WTC11 (cell line): ENCODE data around the gene NLE1. TPM values are rescaled to one million over a fixed set of nuclear protein-coding genes. Genes with fewer than 3 reads are reported as not detected.

Experiments
- ATAC-seq: fragments of 200-7000 bp; cut with Tn5 transposase; 2 replicates; pipeline ENCODE4 v1.10.0; 2021; ENCODE audit warnings: mild to moderate bottlenecking, moderate library complexity
- CTCF ChIA-PET: fragments of 300-600 bp; sonication (Branson Sonifier 250); formaldehyde crosslinking; loops from one replicate; lab custom pipeline; 2021; ENCODE audit warnings: antibody characterized with exemption; lab: Charles Lee
- POLR2A ChIA-PET: fragments of 350-600 bp; sonication (Branson Sonifier 250); formaldehyde crosslinking; loops from one replicate; lab custom pipeline; 2021; ENCODE audit warnings: antibody characterized with exemption; lab: Charles Lee
- DNase-seq: peaks from one replicate; pipeline ENCODE4 v3.0.0; 2021; ENCODE audit warnings: low spot score
- H3K27ac Mint-ChIP-seq: 2 replicates; pipeline ENCODE4 v1.8.0; 2021; ENCODE audit warnings: mixed read lengths
- H3K27me3 Mint-ChIP-seq: 2 replicates; pipeline ENCODE4 v1.8.0; 2021; ENCODE audit warnings: low read depth, mild to moderate bottlenecking, moderate library complexity, mixed read lengths
- H3K36me3 Mint-ChIP-seq: 2 replicates; pipeline ENCODE4 v1.8.0; 2021; ENCODE audit warnings: mixed read lengths
- H3K4me1 Mint-ChIP-seq: 2 replicates; pipeline ENCODE4 v1.8.0; 2022; ENCODE audit warnings: mixed read lengths
- H3K4me3 Mint-ChIP-seq: 2 replicates; pipeline ENCODE4 v1.8.0; 2021; ENCODE audit warnings: mild to moderate bottlenecking, moderate library complexity, mixed read lengths
- H3K9me3 Mint-ChIP-seq: 2 replicates; pipeline ENCODE4 v1.8.0; 2021; ENCODE audit warnings: mixed read lengths
- ATF6 ChIP-seq: sonication (generic); formaldehyde crosslinking; IDR thresholded peaks from 2 replicates; pipeline ENCODE4 v1.8.1; 2023; ENCODE audit warnings: mild to moderate bottlenecking, missing genetic modification reagents
- CREB1 ChIP-seq: sonication (generic); formaldehyde crosslinking; IDR thresholded peaks from 2 replicates; pipeline ENCODE4 v1.8.0; 2023; ENCODE audit warnings: mild to moderate bottlenecking, missing genetic modification reagents
- E2F1 ChIP-seq: sonication (generic); formaldehyde crosslinking; IDR thresholded peaks from 2 replicates; pipeline ENCODE4 v1.8.0; 2022; ENCODE audit warnings: mild to moderate bottlenecking, missing genetic modification reagents
- E2F5 ChIP-seq: sonication (generic); formaldehyde crosslinking; IDR thresholded peaks from 2 replicates; pipeline ENCODE4 v1.8.1; 2022; ENCODE audit warnings: mild to moderate bottlenecking, moderate library complexity, missing genetic modification reagents
- GABPB1 ChIP-seq: sonication (generic); formaldehyde crosslinking; IDR thresholded peaks from 2 replicates; pipeline ENCODE4 v1.8.1; 2023; ENCODE audit warnings: mild to moderate bottlenecking, missing genetic modification reagents
- IRF1 ChIP-seq: sonication (generic); formaldehyde crosslinking; IDR thresholded peaks from 2 replicates; pipeline ENCODE4 v1.8.0; 2023; ENCODE audit warnings: missing genetic modification reagents
- NFYB ChIP-seq: sonication (generic); formaldehyde crosslinking; conservative IDR thresholded peaks from 2 replicates; pipeline ENCODE4 v1.8.0; 2022; ENCODE audit warnings: low read depth, missing genetic modification reagents
- NR2C2 ChIP-seq: sonication (generic); formaldehyde crosslinking; IDR thresholded peaks from 2 replicates; pipeline ENCODE4 v1.8.0; 2022; ENCODE audit warnings: mild to moderate bottlenecking, missing genetic modification reagents
- OVOL2 ChIP-seq: fragments of 250-450 bp; sonication (Bioruptor Pico); IDR thresholded peaks from 2 replicates; pipeline ENCODE4 v1.9.0; 2021; ENCODE audit warnings: mild to moderate bottlenecking, borderline replicate concordance
- SMAD3 ChIP-seq: sonication (generic); formaldehyde crosslinking; IDR thresholded peaks from 2 replicates; pipeline ENCODE4 v1.8.0; 2022; ENCODE audit warnings: missing genetic modification reagents, mild to moderate bottlenecking, borderline replicate concordance
- ZMAT4 ChIP-seq: fragments of 250-450 bp; sonication (Bioruptor Pico); IDR thresholded peaks from 2 replicates; pipeline ENCODE4 v1.9.0; 2021; ENCODE audit warnings: mild to moderate bottlenecking
- ZNF232 ChIP-seq: sonication (generic); formaldehyde crosslinking; IDR thresholded peaks from 2 replicates; pipeline ENCODE4 v1.8.0; 2022; ENCODE audit warnings: mild to moderate bottlenecking, missing genetic modification reagents
- ZNF396 ChIP-seq: fragments of 250-450 bp; sonication (Bioruptor Pico); IDR thresholded peaks from 2 replicates; pipeline ENCODE4 v1.8.0; 2021; ENCODE audit warnings: mild to moderate bottlenecking, moderate library complexity, borderline replicate concordance
- ZNF425 ChIP-seq: fragments of 250-450 bp; sonication (Bioruptor Pico); conservative IDR thresholded peaks from 2 replicates; pipeline ENCODE4 v1.9.0; 2021; ENCODE audit warnings: mild to moderate bottlenecking
- ZNF532 ChIP-seq: fragments of 250-450 bp; sonication (Bioruptor Pico); IDR thresholded peaks from 2 replicates; pipeline ENCODE4 v1.9.0; 2021; ENCODE audit warnings: mild to moderate bottlenecking, borderline replicate concordance
- total RNA-seq: library from RNA; stranded (reverse); gene quantifications from 3 replicates; pipeline ENCODE4 v1.2.3, GENCODE V29; 2021
- TF ChIP-seq, protein P1 (sequence below): sonication (generic); formaldehyde crosslinking; IDR thresholded peaks from 2 replicates; pipeline ENCODE4 v1.8.0; 2023; ENCODE audit warnings: mild to moderate bottlenecking, missing genetic modification reagents
- TF ChIP-seq, protein P2 (sequence below): fragments of 250-450 bp; sonication (Bioruptor Pico); IDR thresholded peaks from 2 replicates; pipeline ENCODE4 v1.9.0; 2021; ENCODE audit warnings: moderate library complexity, mild to moderate bottlenecking, inconsistent platforms, borderline replicate concordance

NLE1 gene
- total RNA-seq, 1 experiment from 2014 or later = 52.2 TPM

GRCh38 chr17:35167046-35167445 lies 24.9 kb upstream of the NLE1 start (continued):
- TF ChIP-seq ZNF425 (CRISPR knock-in tag) (no peak), IRF1 (CRISPR knock-in tag) (no peak), ATF6 (CRISPR knock-in tag) (no peak), CREB1 (CRISPR knock-in tag) (no peak)
- TF ChIP-seq, protein P1, sequence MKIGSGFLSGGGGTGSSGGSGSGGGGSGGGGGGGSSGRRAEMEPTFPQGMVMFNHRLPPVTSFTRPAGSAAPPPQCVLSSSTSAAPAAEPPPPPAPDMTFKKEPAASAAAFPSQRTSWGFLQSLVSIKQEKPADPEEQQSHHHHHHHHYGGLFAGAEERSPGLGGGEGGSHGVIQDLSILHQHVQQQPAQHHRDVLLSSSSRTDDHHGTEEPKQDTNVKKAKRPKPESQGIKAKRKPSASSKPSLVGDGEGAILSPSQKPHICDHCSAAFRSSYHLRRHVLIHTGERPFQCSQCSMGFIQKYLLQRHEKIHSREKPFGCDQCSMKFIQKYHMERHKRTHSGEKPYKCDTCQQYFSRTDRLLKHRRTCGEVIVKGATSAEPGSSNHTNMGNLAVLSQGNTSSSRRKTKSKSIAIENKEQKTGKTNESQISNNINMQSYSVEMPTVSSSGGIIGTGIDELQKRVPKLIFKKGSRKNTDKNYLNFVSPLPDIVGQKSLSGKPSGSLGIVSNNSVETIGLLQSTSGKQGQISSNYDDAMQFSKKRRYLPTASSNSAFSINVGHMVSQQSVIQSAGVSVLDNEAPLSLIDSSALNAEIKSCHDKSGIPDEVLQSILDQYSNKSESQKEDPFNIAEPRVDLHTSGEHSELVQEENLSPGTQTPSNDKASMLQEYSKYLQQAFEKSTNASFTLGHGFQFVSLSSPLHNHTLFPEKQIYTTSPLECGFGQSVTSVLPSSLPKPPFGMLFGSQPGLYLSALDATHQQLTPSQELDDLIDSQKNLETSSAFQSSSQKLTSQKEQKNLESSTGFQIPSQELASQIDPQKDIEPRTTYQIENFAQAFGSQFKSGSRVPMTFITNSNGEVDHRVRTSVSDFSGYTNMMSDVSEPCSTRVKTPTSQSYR (CRISPR knock-in tag) = no peak

- DNase-seq (no peak), ATAC-seq (no peak)
- no peaks in the 10 kb centered on the region for H3K9me3 Mint-ChIP-seq
- ChIA-PET POLR2A (interaction anchor here (0.7 kb wide), 1 partner anchor 412 kb away, joined by 5 read pairs; the partner anchor contains the start of gene PEX12), CTCF (interaction anchor here (0.9 kb wide), 1 partner anchor 373 kb away, joined by 4 read pairs; no protein-coding TSS in a partner anchor)
- no peak overlapping the region for H3K4me3 Mint-ChIP-seq
- H3K4me1 Mint-ChIP-seq = peaks cover 4% of the 10 kb centered on the region
- H3K36me3 Mint-ChIP-seq = no peaks in the 10 kb centered on the region
- peaks cover 4% of the 10 kb centered on the region for H3K27me3 Mint-ChIP-seq
- H3K27ac Mint-ChIP-seq = no peak overlapping the region
- TF ChIP-seq GABPB1 (CRISPR knock-in tag) (no peak), NR2C2 (no peak), ZMAT4 (CRISPR knock-in tag) (no peak), E2F5 (CRISPR knock-in tag) (no peak), ZNF532 (CRISPR knock-in tag) (no peak), OVOL2 (CRISPR knock-in tag) (no peak), ZNF396 (CRISPR knock-in tag) (no peak), NFYB (no peak), SMAD3 (CRISPR knock-in tag) (no peak), E2F1 (no peak), ZNF232 (CRISPR knock-in tag) (no peak)
- TF ChIP-seq, protein P2, sequence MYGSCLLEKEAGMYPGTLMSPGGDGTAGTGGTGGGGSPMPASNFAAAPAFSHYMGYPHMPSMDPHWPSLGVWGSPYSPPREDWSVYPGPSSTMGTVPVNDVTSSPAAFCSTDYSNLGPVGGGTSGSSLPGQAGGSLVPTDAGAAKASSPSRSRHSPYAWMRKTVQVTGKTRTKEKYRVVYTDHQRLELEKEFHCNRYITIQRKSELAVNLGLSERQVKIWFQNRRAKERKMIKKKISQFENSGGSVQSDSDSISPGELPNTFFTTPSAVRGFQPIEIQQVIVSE (CRISPR knock-in tag) = no peak
Measured at GRCh38 chr17:35166526-35166925, 24.4 kb upstream of the NLE1 start.
